Smooth muscle cell of the brain vasculature (primary cell): ENCODE data around the gene CELF2.

Source experiments
- DNase-seq: peaks from one replicate; pipeline ENCODE4 v3.0.0-alpha.2; 2012; ENCODE audit warnings: low read depth, low spot score

CELF2 gene

DNA sequence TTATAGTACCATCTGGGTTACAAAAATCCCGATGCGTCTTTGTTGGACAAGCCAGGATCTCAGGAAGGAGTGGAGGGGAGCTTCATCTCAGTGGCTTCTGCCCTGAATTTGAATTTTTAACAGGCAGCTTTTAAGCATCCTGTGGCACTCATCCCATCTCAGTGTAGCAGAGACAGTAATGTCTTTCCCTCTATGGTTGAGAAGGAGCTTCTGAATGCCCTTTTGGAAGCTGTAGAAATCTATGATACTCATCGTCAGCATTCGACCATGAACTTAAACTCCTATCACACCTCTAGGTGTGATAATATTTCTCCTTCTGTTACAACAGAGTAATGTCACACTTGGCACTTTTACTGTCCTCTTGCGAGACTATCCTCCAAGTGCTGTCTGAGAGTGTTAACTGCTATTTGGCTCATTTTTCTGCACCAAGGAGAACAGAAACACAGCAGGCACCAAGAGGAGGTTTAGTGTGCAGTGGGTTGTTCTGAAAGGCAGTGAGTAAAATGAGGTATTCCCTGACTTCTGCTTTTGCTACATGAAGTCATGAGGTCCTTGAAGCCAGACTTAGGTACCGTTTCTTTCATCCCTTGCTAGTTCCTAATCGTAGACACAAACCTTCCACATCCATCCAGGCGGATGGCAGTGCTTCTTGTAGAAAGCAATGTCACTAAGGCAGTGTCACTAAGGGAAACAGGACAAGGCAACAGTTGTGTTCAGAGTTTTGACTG lies 177.4 kb downstream of the CELF2 start:
- no peak for DNase-seq

- DNase-seq: no peak
These were observed 178.0 kb downstream of the CELF2 start for GRCh38 chr10:11195623-11196022.

DNA sequence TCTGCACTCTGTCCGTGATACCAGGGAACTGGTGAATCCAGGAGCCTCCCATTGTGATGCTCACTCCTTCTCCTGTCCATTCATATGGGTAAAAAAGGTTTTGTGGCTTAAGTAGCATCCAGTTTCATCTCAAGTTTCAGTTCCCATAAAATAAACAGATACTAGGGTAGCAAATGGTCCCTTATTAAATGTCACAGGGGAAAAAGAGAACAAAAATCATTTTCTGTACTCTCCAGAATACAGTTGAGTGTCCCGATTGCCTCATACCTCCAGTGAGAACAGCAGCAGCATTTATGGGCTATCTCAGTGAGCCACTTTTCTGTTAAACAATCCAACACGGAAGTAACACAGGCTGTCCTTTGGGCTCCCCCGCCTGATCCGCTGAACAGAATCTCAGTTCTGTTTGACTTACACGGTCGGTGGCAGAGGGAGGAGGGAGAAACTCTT lies 179.6 kb downstream of the CELF2 start:
- no peak for DNase-seq

DNA sequence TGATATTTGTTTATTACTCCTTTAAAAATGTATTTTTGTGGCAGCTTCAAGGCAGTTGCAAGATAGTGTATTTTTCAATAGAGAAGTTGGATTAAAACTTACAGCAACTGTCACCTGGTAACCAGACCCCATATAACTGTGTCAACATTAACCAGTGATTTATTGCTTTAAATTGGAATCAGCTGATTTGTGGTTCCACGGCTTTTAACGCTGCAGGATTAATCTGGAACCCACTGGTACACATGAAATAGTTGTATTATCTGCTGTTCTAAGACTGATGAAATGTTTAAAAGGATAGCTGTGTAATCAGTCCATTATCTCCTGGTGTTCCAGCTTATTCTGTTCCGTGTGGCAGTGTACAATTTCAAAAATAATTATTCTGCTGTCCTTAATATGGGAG lies 180.2 kb downstream of the CELF2 start:
- DNase-seq: no peak

GRCh38 chr10:11201911-11202310 lies 184.2 kb downstream of the CELF2 start:
- DNase-seq: no peak

GRCh38 chr10:11204351-11204942 lies 186.8 kb downstream of the CELF2 start:
- no peak for DNase-seq

DNA sequence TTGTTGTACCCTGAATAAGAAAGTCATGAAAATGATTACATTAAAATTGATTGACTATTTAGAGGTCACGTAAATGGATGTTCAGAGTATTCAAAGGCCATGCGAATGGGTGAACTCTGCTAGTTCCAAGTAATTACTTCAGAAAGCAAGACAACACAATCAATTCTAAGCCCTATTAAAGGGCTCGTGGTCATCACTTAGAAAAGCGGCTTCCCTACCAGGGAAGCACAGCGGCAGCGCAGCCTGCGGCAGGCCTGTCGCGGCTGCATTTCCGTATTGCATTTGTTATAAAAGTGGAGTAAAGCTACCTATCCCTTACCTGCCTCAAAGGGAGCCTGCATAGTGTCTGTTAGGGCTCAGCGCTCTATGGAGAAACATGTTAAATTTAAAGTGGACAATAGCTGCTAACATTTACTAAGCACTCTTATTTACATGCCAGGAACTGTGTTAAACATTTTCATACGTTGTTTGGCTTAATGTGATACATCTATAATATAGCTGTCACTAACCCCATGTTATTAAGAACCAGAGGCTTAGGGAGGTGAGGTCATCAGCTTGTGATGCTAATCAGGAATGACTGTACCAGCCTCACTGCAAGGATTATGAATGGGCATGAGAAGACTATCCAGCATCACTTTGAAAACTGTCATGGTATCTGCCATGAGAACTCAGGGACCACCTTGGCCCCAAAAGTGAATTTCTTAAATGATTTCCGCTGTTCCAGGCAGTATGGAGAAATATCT lies 187.5 kb downstream of the CELF2 start:
- DNase-seq: no peak

GRCh38 chr10:11206676-11207559 lies 189.2 kb downstream of the CELF2 start:
- no peak for DNase-seq

GRCh38 chr10:11207560-11207844 lies 189.8 kb downstream of the CELF2 start:
- DNase-seq: no peak

DNA sequence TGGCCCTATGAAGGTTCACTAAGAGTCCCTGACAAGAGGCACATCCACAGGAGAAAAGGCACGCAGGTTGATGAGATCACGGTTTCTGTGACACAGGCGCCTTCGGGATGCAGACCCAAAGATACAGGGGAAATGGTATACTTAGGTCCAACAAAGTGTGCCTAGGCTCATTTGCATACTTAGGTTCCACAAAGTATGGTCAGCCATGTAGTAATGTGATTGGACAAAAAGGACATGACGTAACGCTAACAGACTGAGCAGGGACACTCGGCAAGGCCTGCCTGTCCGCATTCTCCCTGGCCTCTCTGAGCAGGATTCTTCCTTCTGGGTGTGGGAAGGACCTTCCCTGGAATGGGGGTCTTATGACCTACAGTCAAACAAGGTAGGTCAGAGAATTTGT lies 190.6 kb downstream of the CELF2 start:
- no peak for DNase-seq

- DNase-seq: no peak
These were observed 191.5 kb downstream of the CELF2 start for GRCh38 chr10:11208908-11209829.

DNA sequence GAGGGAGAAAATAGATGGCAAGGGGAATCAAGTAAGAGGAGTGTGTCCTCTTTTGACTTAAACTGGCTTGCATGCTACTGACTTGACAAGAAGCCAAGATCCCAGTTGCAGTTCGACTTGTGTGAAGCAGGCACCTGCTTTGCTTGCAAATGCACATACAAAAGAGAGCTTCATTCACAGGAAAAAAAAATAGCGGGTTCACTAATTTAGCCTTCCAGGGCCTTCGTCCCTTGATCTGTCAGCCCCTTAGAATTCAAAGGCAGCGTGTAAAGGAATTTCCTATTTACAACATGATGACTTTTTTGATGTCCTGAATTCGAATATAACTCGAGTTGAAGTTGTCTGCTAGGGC lies 192.1 kb downstream of the CELF2 start:
- DNase-seq: no peak

GRCh38 chr10:11210211-11210922 lies 192.7 kb downstream of the CELF2 start:
- DNase-seq: no peak

DNA sequence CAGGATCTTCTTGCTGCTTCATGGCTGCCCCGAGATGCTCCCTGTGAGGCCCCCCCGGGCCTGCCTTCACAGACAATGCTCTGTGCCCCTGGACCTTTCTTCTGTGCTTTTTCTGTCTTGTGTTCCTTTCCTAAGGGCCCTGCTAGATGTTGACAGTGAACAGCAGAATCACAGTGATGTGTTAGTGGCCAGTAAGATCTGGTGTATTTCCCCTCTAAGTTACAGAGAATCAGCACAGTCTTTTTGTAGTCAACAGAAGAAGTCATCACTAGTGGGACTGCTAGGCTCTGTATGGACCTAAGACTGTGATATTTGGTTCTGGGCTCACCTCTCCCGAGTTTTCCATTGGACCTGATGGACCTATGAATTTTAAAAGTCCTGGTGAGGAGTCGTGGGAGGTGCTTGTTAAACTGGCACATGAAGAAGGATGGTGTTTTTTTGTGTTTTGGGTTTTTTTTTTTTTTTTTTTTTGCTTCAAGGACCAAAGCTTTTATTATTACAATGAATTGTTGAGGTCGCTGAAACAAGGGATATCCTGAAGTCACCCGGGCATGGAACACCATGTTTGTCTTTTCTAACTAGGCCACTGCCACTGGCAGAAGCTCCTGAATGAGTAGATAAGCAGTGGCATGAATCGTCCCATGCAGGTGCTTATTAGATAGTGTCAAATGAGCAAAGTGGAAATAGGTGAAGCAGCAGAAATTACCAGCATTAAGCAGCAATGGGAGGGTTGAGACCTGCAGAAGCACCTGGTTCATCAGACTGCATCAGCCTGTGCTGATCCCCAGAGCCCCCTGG lies 194.8 kb downstream of the CELF2 start:
- no peak for DNase-seq

DNA sequence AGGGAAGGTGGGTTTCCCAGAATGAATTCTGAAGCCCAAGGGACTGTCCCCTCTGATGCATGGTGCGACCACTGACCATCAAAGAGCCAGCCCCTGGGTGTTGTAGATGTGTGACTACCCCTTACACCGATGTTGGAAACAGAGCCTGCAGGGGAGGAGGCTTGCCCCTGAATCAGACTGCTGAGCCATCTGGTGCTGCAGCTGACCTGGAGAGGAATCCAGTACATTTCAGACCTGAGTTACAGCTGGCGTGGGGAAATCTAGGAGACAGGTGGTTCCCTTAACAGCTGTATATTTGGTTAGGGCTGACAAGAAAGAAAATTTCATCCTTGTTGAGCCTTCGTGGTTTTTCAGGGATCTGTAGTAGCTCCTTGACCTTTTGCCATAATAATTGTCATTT lies 195.5 kb downstream of the CELF2 start:
- no peak for DNase-seq

DNA sequence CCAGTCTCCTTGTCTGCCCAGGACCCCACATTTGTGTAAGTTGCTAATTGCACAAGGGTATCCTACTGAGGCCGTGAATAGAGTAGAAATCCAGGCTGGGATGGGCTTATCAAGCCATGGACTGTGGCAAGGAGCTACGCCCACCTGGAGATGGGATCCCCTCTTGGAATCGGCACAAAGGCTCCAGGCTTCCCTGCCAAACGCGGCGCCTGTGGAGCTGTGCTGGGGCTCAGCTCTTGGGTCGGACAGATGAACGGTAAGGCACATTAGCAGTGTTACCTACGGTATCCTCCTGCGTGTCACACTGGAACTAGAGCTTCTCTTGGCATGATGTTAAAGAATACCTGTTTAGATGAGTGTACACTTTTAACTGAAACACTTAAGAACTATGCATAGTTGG lies 196.7 kb downstream of the CELF2 start:
- no peak for DNase-seq

GRCh38 chr10:11215471-11215870 lies 197.8 kb downstream of the CELF2 start:
- DNase-seq: no peak

DNA sequence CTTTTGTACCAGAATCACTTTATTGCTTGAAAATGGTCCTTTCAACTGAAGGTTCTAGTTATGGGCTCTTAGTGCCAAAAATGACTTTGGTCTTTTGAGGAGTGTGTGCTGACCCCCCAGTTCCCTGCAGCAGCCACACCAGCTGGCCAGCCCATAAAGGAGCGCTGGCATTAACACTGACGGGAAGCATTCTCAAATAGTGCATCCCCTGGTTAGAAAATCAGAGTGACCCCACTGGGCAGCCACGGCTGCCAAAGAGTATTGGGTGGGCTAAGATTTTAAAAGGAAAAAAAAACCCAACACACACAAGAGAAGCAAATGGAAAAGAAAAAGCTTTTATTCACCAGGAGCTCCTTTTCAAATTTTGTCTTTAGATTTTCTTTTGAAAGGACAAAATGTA lies 199.8 kb downstream of the CELF2 start:
- no peak for DNase-seq

- no peak for DNase-seq
These were observed 200.7 kb downstream of the CELF2 start for GRCh38 chr10:11218395-11218794.

GRCh38 chr10:11219431-11219830 lies 201.8 kb downstream of the CELF2 start:
- no peak for DNase-seq
